Measurements from ENCODE around the gene ZFPL1.

ZFPL1 gene

DNA sequence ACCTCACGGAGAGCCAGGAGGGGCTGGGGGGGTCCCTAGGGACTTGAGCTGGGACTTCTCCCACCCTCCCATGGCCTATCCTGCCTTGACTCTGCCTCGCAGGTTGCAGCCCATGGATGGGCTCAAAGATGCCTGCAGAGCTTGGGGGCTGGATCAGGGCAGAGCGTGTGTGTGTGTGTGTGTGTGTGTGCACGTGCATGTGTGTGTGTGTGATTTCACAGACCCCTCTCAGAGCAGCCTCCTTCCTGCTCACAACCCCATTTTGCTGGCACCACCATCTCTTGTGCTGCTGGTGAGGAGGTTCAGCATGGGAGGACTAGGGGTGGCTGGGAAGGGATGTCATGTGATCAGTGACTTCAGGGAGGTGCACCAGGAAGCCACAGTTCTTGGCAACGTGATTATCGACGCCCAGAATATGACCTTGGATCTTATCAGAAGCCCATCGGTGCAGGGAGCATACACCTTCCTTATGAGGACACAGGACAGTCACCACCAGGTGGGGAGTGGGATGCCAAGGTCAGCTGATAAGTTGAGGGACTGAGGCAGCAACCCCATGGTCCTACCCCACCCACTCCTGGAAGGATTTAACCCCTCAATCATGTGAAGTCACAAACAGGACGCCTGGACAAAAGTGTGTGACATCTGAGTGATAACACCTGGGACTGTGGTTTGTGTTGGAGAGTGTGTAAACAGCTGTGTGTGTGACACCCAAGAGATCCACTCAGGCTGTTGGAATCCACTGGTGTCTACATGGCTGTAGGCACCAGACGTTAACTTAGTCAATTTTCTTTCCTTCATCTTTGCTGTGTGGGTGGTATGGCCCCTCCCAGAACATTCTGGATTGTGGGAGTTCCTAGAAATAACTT lies 23.8 kb upstream of the ZFPL1 start:
- no peak for DNase-seq (ENCODE audit: low read depth)

DNA sequence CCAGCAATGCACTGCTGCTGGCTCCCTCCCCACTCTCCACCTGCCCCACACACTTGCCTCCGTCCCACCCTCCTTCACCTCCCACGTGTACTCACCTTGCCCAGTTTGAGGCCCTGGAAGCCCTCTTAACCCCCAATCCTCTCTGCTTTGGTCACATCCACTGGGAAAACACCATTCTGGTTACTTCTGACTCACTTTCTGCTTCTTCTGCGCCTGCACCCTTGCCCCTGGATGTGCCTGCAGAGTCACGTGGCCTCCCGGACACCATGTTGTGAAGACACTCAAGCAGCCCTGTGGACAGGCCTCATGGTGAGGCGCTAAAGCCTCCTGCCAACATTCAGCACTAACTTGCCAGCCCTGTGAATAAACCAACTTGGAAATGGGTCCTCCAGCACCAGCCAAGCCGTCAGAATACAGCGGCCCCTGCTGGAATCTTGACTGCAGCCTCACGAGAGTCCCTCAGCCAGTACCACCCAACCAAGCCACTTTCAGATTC lies 23.1 kb upstream of the ZFPL1 start:
- no peak for DNase-seq (ENCODE audit: low read depth)

DNA sequence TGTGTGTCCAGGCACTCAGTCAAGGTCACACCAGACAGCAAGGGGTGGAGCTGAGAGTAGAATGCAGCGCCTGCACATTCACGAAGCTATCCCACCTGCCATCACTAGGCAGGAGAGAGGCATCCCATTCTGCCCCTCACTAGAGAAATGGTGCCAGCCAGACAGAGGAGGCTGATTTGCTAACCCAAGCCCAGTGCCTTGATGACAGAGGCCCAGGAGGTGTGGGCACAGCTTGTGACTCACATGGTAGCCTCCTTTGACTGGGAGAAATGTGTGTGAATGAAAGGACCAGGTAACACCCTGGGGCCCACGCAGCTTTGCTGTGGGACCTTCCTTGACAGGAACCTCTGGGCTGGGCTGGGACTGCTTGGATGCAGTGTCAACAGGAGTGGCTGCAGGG lies 20.5 kb upstream of the ZFPL1 start:
- DNase-seq (ENCODE audit: low read depth): no peak

DNA sequence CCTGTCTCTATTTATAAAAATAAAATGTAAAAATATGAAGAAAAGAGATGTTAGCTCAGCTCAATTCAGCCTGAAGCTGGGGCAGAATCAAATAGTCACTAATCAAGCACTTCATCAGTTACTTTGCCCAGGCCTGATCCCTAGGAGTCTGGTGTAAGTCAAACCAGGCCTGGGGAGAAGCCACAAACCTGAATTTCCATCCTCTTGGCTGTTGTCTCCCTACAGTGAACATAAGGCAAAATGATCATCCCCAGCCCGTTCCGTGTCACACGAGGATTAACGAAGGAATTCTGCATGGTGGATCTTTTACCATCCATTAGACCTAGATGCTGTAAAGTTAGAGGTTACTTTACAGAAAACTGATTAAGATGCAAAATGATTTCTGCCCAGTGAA lies 19.2 kb upstream of the ZFPL1 start:
- no peak for DNase-seq (ENCODE audit: low read depth)

DNA sequence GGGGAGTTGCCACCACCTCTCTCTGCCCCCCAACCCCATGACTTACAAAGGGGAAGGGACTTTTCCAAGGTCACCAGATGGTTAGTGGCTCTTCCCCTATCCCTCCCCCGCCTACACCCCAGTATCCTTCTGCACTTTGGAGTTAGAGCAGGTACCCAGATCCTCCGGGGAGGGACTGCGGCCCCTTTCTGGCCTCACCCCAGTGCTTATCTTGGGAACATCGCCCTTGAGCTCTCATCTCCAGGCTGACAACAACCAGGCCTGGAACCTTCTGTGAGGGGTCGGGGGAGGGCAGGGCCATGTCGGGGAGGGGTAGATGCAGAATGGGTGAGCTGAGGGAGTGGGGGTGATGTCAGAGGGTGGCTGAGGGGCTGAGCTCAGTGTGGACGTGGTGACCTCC lies 18.2 kb upstream of the ZFPL1 start:
- DNase-seq (ENCODE audit: low read depth): no peak

DNA sequence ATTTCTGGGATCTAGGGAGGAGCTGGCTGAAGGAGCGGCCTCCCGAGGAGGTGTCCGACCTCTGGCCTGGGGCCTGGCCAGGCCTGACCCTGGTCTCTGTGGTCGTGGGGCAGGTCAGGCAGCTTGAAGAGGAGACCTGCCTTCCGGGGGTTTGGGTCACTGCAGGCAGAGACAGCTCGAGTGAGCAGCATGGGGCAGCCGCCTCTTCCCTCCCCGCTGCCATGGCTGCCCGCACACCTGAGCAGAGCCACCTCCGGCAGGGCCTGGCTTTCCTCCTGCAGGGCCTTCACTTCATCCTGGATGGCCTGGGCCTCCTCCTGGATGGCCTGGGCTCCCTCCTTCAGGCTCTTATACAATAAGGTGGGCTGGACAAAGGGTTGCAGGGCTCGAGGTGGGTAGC lies 17.7 kb upstream of the ZFPL1 start:
- no peak for DNase-seq (ENCODE audit: low read depth)

DNA sequence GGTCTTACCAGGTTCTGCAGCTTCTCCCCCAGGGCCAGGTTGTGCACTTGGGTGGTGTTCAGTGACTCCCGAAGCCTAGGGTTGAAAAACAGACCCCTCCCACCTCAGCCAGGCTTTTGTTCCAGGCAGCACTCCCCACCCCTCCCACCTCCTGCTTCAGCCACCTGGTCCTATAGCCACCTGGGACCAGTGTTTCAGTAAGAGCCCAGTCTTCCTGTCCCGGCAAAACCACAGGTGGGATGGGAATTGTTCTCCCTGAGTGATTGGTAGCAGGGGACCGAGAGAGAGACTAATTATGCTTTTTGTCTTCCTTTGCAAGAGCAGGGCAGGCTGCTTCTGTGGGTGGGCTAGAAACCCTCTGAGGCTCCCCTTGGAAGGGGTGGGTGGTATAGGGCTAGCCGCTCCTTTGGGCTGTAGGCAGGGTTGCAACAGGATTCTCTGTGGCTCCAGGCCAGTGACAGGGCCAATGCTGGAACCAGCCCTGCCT lies 17.2 kb upstream of the ZFPL1 start:
- DNase-seq (ENCODE audit: low read depth): no peak

DNA sequence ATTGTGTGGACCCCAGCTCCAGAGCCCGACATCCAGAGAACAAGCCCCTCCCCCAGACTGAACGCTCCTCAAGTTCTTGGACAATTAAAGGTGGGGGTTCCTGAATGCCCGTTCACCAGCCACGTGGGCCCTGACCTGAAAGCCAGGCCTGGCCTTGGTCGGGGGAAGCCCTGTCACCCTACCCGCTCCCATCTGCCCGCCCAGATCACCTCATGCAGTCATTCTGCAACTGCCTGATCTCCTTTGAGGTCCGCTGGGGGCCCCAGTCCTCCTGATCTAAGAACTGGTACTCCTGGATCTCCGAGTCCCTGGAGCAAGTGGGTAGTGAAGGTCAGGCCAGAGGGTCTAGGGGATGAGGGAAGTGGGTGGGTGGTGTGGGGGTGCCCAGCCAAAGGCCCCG lies 16.6 kb upstream of the ZFPL1 start:
- DNase-seq (ENCODE audit: low read depth): no peak

DNA sequence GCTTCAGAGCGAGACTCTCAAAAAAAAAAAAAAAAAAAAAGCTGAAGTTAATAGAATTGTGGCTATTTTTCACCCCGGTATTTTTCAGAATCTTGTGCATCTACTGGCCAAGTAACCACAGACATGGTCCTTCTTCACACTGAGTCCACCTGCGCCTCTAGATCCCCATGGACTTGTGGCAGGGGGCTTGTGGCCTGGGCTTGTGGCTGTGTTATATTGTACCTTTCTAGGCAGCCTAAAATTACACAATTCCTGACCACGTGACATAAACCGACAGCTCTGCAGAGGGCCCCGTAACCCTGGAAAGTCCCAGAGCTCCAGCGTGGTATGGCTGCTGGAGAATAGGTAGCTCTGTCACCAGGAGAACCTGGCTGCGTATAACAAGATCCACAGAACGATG lies 14.8 kb upstream of the ZFPL1 start:
- no peak for DNase-seq (ENCODE audit: low read depth)

DNA sequence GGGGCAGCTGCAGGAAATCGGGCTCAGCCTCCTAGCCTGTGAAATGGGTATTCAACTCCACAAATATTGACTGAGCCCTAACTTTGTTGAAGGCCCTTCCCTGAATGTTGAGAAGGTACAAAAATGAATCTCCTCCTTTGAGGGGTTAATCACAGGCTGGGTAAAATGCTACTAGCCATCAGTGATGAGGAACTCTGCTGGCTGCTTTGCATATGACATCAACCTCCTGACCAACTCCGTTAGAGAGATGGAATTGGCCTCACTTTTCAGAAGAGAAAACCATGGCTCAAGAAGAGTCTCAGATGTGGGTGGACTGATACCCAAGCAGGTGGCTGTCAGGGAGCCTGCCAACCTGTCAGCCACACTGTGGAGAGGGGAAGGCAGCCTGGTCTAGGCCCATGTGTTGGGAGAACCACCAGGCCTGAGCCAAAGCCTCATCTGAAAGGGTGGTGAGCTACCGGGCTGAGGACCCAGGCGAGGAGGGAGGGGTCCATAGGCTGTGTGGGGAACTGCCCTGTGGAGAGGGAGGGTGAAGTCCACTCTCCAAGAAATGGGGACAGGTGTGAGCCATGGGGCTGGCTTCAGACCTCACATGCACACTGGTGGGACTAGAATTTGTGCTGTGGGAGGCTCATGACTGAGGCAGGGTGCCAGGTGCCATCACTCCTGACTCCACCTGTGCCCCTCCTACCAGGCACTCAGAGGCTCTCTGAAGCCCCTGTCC lies 12.0 kb upstream of the ZFPL1 start:
- DNase-seq (ENCODE audit: low read depth): no peak

DNA sequence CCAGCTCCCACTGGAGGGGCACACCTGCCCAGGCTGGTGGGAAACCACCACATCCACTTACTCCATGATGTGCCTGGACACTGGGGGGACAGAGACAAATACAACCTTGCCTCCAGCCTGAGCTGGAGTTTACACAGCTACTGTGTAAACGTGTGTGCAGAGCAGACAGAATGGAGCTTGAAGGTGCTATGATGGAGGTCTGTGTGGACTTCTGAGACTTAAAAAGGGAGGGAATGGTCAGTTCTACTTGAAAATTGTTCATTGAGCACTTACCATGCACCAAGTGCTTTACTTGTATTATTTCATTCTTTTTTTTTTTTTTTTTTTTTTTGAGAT lies 11.4 kb upstream of the ZFPL1 start:
- DNase-seq (ENCODE audit: low read depth): no peak

DNA sequence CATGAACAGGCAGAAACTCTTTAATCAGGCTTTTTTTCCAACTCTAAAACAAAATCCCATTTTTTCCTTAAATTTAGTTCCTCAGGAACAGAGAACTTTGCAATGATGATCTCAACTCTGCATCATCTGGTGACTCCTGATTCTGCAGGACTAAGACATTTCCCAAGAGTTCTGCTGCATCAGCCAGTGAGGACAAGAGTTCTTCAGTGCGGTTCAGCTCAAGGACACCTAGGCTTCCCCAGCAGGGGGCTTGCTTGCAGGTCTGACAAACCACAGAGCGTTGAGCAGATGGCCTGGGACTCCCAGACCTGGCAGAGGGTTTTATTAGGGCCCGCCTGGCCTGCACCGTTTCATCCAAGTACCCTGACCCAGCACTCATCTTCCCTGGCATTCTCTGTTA lies 6.6 kb upstream of the ZFPL1 start:
- no peak for DNase-seq (ENCODE audit: low read depth)

DNA sequence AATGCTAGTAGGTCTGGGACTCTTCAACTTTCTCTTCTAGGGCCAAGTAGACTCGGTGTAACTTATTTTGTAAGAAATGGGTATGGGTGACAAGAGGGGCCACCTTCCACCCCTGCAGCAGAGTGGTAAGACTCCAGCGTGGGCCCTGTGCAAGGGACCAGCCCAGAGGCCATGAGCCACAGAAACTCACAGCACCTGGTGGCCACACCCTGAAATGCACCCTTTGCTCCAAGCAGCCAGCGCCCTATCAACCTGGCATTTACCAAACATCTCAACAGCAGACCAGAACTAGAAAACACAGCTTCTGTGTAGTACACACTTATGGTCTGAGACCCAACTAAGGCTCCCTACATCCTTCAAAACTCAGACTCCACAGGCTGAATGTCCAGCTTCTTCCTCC lies 5.9 kb upstream of the ZFPL1 start:
- peak; percentile 61 for DNase-seq (ENCODE audit: low read depth)

DNA sequence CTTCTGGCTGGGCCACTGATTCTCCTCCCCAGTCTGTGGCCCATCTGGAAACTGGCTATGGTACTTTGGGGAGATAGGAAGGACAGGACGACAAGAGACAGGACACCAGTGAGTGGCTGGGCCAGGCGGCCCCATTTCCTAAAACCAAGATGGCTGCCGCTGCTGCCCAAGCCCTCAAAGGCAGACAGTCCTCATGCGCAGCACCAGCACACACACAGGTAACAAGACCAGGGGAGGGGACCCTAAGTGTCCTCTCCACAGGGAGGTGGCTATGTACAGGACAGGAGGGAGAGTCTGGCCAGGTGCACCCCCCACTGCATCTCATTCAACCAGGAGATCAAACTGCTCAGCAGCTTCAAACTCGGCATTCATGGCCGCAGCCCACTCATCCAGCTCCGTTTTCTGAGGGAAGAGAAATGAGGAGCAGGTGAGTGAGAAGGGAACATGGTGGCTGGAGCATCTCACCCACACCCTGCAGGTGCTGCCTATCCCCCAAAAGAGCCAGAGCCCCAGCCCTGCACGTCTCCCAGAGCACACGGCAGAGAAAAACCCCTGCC lies 5.2 kb upstream of the ZFPL1 start:
- no peak for DNase-seq (ENCODE audit: low read depth)

DNA sequence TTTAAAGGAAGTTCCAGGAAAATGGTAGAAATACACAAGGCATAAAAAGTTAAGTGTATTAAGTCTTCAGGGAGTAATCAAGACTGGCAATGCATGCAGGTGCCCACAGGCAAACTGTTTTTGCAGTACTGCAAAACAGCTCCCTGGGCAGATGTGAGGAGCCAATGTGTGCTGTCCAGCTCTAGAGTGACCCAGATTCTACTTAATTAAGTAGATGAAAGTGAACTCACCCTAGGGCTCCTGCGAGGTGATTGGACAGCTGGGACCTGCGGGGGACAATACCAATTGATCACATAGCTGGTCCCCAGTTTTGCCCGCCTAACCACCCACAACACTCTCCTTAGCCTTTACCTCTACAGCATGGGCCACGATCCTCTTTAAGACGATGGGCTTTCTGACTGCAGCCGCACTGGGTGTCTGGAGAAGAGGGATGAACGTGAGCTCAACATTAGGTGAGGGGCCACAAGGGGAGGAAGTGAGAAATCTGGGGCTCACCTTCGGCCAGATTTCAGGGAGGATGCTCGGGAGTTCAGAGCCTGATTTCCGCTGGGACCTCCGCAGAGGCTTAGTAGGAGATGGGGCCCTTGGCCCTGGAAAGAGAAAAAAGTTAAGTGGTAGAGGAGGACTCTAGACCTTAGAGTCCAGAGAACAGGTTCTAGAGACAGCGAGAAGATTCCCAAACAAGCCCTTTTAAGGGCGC lies 738 bp upstream of the ZFPL1 start:
- no peak for DNase-seq (ENCODE audit: low read depth)

DNA sequence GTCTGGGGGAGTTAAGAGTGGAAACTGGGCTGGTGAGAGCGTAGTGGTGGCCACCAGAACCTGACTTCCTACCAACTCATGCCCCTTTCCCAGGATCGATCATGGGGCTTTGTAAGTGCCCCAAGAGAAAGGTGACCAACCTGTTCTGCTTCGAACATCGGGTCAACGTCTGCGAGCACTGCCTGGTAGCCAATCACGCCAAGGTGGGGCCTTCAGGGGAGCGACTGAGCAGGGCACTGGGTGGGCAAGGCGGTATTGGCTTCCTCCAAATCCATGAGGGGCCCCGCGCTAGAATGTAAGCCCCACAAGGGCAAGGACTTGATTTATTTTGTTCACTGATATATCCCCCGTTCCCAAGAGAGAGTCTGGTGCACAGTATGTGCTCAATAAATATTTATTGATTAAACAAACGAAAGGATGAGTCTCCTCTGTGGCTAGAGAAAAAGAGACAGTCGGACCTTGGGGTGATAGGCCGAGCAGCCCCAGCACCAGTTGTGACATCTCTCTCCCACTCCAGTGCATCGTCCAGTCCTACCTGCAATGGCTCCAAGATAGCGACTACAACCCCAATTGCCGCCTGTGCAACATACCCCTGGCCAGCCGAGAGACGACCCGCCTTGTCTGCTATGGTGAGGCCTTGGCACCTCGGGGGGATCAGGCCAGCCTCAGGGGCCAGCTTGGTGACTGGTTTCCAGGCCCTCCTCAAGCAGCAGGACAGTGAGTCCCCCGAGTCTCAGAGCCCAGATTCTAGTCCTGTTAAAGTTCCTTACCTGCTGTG lies 765 bp downstream of the ZFPL1 start:
- no peak for DNase-seq (ENCODE audit: low read depth)

DNA sequence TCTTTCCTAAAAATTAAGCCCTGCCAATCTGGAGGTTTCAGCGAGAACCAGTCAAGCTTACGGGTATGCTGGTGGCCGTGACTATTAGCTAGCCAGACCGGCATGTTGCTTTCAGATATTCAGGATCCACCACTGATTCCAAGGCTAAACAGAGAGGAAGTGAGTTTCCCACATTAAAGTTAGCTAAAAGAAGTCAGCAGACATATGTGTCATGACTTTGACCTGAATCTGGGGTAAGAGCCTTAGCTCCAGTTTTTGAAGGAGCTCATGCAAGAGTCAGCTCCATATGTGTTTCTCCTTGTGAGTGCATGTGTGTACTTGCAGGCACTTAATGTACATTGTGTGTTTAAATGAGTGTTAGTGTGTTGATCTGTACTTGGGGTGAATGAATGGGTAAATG lies 1.4 kb downstream of the ZFPL1 start:
- no peak for DNase-seq (ENCODE audit: low read depth)

DNA sequence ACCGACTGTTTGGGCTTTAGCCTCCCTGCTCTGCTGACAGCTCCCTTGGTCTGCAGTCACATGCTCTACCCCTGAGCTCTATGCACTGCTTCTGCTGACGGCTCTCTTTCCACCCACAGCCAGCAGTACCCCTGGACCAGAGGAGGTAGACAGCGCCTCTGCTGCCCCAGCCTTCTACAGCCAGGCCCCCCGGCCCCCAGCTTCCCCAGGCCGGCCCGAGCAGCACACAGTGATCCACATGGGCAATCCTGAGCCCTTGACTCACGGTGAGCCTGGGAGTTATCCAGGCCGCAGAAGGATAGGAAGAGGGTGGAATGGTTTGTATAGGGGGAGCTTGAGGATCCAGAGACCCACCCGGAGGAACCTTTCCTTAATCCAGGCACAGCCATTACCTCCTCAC lies 2.8 kb downstream of the ZFPL1 start:
- DNase-seq (ENCODE audit: low read depth): no peak

DNA sequence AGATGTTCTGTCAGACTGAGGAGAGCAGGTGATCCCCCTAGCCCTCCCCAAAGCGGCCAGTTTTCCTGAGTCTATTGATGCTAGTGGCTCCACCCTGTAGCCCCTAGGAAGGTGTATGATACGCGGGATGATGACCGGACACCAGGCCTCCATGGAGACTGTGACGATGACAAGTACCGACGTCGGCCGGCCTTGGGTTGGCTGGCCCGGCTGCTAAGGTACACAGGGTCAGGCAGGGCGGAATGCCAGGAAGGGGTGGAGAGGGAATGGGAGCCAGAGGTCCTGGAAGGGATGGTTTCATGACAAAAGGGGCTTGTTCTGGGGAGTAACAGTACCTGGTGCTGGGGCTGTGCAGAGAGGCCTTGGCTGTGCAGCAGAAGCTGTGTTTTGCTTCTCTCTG lies 3.2 kb downstream of the ZFPL1 start:
- DNase-seq (ENCODE audit: low read depth): no peak

DNA sequence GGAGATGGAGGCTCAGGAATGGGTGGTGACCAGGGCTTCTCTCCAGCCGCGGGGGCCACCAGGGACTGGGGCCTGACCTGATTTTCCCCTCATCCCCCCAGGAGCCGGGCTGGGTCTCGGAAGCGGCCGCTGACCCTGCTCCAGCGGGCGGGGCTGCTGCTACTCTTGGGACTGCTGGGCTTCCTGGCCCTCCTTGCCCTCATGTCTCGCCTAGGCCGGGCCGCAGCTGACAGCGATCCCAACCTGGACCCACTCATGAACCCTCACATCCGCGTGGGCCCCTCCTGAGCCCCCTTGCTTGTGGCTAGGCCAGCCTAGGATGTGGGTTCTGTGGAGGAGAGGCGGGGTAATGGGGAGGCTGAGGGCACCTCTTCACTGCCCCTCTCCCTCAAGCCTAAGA lies 3.8 kb downstream of the ZFPL1 start:
- no peak for DNase-seq (ENCODE audit: low read depth)

DNA sequence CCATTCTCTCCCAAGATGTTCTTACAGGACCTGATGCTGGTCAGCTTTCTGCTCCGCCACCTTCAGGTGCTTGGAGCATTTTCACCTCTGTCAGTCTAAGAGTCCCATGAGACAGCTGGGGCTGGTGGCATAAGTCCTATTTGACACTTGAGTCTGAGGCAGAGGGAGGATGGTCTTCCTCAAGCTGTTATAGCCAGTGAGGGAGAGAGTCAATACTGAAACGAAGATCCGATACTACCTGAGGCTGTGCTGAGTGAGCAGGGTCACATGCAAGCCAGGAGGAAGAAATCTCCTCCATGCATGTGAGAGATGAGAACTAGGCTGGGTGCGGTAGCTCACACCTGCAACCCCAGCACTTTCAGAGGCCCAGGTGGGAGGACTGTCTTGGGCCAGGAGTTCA lies 5.6 kb downstream of the ZFPL1 start:
- no peak for DNase-seq (ENCODE audit: low read depth)

DNA sequence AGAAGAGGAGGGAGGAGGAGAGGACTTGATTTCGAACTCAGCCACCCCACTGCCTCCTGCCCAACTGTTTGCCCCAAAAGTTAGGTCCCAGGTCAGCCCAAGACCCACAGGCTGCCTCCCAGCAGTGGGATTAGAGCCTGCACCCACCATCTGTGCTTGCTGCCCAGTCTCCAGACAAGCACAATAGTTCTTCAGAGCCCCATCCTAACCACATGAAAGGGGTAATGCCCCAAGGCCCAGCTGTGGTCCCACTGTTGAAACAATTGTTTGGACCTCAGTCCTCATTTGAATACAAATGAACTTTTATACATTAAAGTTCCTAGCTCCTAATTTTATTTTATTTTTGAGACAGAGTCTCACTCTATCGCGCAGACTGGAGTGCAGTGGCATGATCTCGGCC lies 6.6 kb downstream of the ZFPL1 start:
- DNase-seq (ENCODE audit: low read depth): no peak
